Forelimb muscle (tissue), 1 donor: Measurements from ENCODE around the gene CAMKK1. TPM values are rescaled to one million over a fixed set of nuclear protein-coding genes. Genes with fewer than 3 reads are reported as not detected.
"Not testable (repeated sequence)": the region's sequence is repeated elsewhere in the genome, so short reads cannot be mapped to it uniquely, and the experiment has no call there.

Source experiments
- DNase-seq: peaks from one replicate; pipeline ENCODE4 v3.0.0-alpha.2; 2013; ENCODE audit warnings: low read depth
- polyA plus RNA-seq: library from polyadenylated mRNA; unstranded; fragments of 120-200 nt; gene quantifications from one replicate; pipeline ENCODE4 v1.2.1, GENCODE V29; 2013; ENCODE audit not compliant: insufficient read length

CAMKK1 gene
- polyA plus RNA-seq, 1 donor, result 8.4 TPM

DNA sequence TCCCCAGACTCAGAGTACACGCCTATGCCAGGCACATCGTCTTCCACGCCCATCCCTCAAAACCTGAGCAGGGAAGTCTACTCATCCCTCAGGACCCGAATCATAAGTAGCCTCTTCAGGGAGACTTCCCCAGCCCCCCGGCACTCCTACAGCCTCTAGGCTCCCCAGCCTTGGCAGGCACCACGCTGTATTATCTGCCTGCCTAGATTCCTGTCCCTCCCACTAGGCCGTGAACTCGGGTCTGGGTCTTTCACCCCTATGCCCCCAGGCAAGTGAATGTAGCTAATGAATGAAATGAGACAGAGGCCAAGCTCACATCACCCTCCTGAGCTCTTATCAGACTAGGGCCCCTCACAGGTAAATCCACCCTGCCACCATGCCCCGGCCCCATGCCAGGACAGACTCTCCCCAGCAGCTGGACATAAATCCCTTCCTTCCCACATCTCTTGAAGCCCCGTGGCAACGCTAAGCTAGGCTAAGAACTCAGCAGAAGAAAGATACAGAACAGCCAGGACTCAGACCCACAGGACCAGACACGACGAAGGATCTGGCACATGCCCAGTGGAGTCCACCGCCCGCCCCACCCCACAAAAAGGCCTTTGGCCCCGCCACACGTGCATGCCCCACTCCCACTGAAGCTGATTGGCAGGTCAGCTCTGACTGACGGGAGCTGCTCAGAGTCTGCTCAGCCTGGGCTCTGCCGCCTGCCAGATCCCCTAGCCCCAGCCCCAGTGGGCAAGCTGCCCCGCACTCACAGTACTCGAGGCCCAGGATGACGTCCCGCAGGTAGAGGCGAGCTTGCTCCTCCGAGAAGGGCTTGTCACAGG lies 13.0 kb downstream of the CAMKK1 start:
- DNase-seq, result no peak

DNA sequence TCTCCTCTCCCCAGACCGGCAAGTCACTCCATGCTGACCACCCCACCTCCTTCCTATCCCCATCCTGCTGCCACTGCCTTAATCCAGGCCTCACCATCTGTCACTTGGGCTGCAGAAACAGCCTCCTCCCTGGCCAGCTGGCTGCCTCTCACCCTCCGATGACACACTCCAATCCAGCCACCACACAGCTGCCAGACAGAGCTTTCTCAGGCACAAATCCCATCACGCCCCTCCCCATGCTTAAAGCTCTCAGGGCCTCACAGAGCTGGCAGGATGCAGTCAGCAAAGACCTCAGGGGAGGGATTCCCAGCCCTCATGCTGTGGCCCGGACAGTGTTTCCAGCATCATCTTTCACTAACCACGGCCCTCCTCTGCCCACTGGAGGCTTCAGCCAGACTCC lies 13.7 kb downstream of the CAMKK1 start:
- DNase-seq, result peak; percentile 39

DNA sequence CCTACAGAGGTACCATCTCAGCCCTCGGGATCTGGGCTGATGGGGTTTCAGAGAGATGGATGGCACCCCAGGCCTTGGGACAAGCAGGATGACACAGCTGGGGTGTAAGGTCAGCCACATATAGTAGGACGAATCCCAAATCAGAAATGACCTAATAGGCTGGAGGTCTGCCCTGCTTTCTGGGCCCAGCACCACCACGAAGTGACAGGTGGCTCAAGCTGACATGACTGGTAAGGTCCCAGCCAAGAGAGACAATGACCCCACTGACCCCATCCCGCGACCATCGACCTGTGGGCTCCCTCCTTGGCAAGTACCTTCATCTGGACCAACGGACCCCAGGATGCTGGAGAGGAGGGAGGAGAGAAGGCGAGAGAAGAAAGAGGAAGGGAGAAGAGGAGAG lies 15.6 kb downstream of the CAMKK1 start:
- no peak for DNase-seq

DNA sequence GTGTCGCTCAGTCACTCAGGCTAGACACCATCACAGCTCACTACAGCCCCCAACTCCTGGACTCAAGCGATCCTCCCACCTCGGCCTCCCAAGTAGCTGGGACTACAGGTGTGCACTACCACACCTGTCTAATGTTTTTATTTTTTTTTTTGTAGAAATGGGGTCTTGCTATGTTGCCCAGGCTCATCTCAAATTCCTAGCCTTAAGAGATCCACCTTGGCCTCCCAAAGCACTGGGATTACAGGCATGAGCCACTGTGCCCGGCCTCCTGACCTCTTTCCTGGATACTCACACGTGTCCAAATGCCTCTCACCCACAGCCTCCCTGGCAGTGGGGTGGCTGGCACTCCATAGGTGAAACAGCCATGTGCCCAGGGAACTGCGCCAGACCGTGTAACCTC lies 17.5 kb downstream of the CAMKK1 start:
- DNase-seq, result no peak

DNA sequence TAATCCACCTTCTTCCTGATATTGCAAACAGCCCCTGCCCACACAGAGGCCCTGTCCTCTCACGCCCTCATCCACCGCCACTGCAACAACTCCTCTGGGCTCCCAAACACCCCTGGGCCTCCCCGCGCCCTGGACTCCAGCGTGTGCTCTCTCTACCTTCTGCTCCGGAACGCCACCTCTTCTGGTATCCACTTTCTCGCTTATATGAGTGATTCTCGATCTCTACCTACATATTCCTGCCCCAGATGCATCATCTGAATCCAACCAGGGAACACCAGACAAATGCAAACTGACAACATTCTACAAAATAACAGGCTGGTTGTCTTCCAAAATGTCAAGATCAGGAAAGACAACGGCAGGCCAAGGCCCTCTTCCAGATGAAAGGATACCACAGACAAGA lies 19.0 kb downstream of the CAMKK1 start:
- DNase-seq, result no peak

GRCh38 chr17:3870871-3871306 lies 22.0 kb downstream of the CAMKK1 start:
- no peak for DNase-seq

- no peak for DNase-seq
These were observed 25.2 kb downstream of the CAMKK1 start for GRCh38 chr17:3867606-3868005.

DNA sequence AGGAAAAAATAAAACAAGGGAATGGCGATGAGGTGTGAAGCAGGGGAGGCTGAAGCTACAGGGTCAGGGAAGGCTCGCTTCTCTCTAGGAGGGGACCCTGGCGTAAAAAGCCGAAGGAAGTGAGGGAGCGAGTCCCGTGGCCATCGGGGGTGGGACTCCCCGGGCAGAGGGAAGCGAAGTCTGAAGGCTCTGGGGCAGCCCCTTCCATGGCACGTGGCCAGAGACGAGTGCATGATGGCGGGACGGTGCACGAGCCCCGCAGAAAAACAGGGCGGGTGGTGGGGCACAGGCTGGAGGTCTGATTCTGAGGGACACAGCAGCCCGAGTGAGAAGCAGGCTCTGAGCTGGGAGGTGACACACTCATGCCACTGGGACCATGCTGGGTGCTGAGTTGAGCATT lies 25.7 kb downstream of the CAMKK1 start:
- no peak for DNase-seq

GRCh38 chr17:3866276-3866675 lies 26.6 kb downstream of the CAMKK1 start:
- no peak for DNase-seq

- no peak for DNase-seq
These were observed 27.7 kb downstream of the CAMKK1 start for GRCh38 chr17:3865176-3865575.

GRCh38 chr17:3864534-3864933 lies 28.3 kb downstream of the CAMKK1 start:
- DNase-seq, result no peak

DNA sequence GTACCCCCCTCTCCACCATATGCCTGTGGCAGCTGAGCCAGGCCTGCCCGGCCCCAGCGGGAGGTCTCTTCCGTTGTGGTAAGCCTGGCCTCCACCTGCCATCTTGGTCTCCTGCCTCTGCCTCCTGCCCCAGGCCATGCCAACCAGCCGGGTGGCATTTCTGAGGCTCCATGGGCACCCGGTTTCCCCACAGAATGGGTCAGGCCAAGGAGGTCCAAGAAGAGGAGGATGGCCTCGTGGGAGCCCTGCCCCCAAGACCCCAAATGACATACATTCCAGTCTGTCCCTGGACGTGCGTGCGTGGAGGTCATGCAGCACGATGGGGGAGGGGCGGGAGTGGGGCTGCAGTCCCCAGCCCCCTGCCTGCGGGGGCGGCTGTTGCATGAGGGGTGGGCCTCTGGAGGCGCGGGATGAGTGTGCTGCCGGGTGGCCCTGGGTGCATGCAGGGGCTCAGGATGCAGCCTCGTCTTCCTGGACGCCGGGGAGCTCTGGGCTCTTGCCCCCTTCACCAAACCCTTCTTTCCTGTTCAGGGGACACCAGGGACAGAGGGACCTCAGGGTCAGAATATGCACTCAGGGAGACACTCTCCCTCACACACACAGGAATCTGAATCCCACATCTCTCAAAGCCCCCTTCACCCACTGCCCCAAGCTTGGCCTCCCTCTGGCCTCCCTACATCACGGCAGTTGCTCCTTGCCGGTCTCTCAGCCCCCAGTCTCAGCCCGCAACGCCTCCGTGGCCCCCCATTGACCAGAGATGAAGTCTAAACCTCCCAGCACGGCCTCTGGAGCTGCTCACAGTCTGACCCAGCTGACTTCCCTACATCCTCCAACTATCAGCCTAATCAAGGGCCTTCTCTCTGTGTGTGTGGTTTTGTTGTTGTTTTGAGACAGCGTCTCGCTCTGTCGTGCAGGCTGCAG lies 30.8 kb downstream of the CAMKK1 start:
- DNase-seq, result no peak

- DNase-seq, result no peak
These were observed 31.7 kb downstream of the CAMKK1 start for GRCh38 chr17:3860939-3861700.

- DNase-seq, result peak; percentile 67
These were observed 32.9 kb downstream of the CAMKK1 start for GRCh38 chr17:3859940-3860339.

DNA sequence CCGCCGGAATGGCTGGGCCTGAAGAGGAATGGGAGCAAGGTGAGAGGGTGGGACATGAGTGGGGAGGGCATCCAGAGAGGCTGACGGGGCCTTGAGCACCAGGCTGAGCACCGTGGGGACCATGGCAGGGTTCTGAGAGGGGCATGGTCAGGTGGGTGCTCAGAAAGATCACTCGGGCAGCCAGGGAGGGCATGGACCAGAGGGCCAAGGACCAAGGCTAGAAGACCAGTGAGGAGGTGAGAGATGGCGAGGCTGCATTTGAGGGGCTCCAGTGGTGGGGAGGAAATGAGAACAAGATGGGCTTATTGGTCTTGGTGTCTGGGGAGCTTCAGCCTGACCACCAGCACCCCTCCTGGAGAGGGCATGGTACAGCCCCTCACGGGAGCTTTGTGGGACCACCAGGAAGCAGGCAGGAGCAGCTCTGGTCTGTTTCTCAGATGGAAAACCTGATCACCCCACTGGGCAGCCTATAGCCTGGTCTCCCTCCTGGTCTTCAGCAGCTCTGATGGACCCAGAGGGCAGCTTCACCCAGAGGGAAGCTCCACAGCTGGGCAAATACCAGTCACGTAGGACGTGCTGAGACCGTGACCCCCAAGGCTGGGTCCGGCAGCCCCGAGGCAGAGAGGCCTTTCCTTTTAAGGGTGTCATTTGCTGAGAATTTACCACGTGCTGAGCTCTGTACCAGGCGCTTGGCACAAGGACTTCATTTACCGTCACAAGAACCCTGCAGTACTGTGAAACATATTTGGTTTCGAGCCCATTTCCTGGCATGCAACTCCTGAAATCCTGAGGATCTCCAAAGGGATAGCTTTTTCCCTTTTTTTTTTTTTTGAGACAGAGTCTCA lies 35.4 kb downstream of the CAMKK1 start:
- DNase-seq, result no peak

GRCh38 chr17:3854204-3854603 lies 38.6 kb downstream of the CAMKK1 start:
- DNase-seq, result not testable (repeated sequence)

DNA sequence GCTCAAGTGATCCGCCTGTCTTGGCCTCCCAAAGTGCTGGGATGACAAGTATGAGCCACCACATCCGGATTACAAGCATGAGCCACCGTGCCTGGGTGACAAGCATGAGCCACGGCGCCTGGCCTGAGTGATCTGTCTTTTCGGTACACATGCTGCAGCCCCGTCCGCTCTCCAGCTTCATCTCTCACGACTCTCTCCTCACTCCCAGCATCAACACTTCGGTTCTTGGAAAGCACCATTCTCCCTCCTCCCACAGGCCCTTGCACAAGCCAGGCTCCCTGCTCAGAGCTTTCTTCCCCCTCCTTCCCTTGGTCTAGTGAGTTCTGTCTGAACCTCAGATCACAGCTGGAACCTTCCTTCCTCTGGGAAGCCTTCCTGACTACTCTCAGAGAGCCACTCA lies 40.3 kb downstream of the CAMKK1 start:
- peak; percentile 36 for DNase-seq

DNA sequence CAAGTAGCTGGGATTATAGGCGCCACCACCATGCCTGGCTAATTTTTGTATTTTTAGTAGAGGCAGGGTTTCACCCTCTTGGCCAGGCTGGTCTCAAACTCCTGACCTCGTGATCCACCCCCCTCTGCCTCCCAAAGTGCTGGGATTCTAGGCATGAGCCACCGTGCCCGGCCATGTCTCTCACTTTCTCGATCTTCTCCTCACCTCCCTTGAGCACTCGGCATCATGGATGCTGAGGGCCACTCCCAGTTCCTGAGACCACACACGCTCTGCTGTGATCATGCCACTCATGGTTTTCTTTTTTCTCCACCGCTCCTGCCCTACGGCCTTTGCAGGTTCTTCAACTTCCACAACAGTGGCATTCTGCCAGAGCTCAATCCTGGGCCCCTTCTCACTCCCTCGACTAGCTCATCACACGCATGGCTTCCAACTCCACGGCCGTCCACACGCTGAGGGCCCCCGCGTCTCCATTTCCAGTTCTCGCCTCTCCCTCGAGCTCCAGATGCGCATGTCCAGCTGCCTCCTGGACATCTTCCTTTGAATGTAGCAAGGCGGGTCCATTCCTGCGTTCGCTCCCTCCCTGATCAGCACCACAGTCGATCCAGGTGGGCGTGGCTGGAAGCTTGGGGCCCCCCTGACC lies 41.3 kb downstream of the CAMKK1 start:
- no peak for DNase-seq

DNA sequence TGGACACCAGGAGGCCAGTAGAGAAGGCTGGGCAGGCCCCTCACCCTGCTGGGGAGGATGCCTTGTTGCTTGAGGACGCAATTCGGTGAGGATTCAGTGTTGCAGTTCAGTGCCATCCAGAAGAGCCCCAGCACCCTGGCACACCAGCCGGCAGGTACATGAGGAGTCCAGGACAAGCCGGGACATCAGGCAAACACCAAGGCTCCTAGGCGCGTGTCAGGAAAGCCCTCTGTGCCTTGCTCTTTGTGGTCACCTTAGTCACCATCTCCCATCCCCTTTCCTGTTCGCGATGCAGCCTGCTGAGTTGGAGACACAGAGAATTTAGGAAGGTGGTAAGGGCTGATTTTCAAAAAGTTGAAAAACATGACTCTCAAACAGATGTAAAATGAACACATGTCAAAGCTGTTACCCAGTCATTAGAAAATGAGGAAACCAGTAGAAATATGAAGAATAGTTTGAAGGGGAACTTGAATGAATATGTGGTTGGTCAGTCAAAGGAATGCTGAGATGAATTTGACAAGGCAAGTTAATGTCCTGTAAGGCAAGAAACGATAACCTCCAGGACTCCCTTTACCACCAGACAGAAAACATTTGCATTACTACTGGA lies 44.5 kb downstream of the CAMKK1 start:
- no peak for DNase-seq

DNA sequence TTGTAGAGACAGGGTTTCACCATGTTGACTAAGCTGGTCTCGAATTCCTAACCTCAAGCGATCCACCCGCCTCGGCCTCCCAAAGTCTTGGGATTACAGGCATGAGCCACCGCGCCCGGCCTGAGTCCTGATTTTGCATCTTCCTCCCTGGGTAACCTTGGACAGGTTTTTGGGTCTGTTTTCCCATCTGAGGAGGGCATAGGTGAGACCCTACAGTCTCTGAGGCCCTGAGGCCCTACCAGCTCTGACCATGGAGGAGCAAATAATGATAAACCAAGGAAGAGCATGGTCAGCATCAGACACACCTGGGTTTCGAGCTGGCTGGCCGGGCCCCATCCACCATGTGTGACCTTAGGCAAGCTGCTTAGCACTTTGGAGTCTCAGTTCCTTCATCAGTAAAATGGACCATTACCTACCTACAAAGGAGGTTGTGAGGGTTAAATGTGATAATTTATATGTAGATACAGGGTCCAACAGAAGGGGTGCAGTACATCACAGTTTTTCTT lies 45.6 kb downstream of the CAMKK1 start:
- no peak for DNase-seq
